ENCODE results near the gene QSER1. TPM values are rescaled to one million over a fixed set of nuclear protein-coding genes. Genes with fewer than 3 reads are reported as not detected.

The QSER1 gene
- polyA plus RNA-seq, 1 donor (not counting 4 experiments of a cell fraction or from before 2014, with no cell fraction given) = 14.7 TPM

- Histone ChIP-seq H2AFZ (ENCODE audit: control insufficient read depth, low read length) (no peak overlapping the region), H3K4me2 (ENCODE audit: control insufficient read depth, extremely low read depth, insufficient read depth, low read depth, low read length) (no peak overlapping the region), H3K4me3 (ENCODE audit: control insufficient read depth in 2 of 3, extremely low read depth in 1 of 3, insufficient read depth in 2 of 3, low read depth in 1 of 3, low read length in 3 of 3) (no peak overlapping the region), H3K27ac (ENCODE audit: control insufficient read depth, insufficient read depth, low read length) (no peak overlapping the region), H4K20me1 (ENCODE audit: control insufficient read depth, extremely low read depth, insufficient read depth, low read length) (no peaks in the 10 kb centered on the region), H3K27me3 (ENCODE audit: control insufficient read depth, extremely low read depth, insufficient read depth, low read length) (no peaks in the 10 kb centered on the region), H3K79me2 (ENCODE audit: control insufficient read depth, insufficient read depth, low read length) (peaks cover 81% of the 10 kb centered on the region), H3K9me3 (ENCODE audit: control insufficient read depth, low read depth, low read length) (no peaks in the 10 kb centered on the region), H3K36me3 (ENCODE audit: control insufficient read depth in 2 of 2, extremely low read depth in 1 of 2, insufficient read depth in 2 of 2, low read length in 2 of 2) (no peaks in the 10 kb centered on the region), H3K9me1 (ENCODE audit: control insufficient read depth, extremely low read depth, insufficient read depth, low read length) (no peaks in the 10 kb centered on the region), H3K9ac (ENCODE audit: control insufficient read depth, extremely low read depth, insufficient read depth, low read length) (no peak overlapping the region), H3K4me1 (ENCODE audit: control insufficient read depth, extremely low read depth, insufficient read depth, low read length) (no peaks in the 10 kb centered on the region)
- dilution Hi-C loops (cut with MboI; ENCODE audit: extremely low pct_ligation_motif_present, low sequenced_read_pairs) = no loop called here
- FAIRE-seq (no peak), DNase-seq (ENCODE audit: low read depth, low spot score) (no peak)
- TF ChIP-seq CTCF (optimal IDR thresholded peaks at IDR 0.05 in 1 of 3, IDR thresholded peaks at IDR 0.05 in 1 of 3, conservative IDR thresholded peaks at IDR 0.05 in 1 of 3; ENCODE audit: extremely low read depth in 1 of 3, insufficient read depth in 2 of 3, low read length in 3 of 3) (no peak), EZH2 (IDR thresholded peaks at IDR 0.05; ENCODE audit: low read length) (no peak)
These were observed 16.0 kb downstream of the QSER1 start for GRCh38 chr11:32908619-32909018.

- H3K79me2 ChIP-seq (ENCODE audit: control insufficient read depth, insufficient read depth, low read length) = peaks cover 70% of the 10 kb centered on the region
- no peaks in the 10 kb centered on the region for H3K36me3 ChIP-seq (ENCODE audit: control insufficient read depth in 2 of 2, extremely low read depth in 1 of 2, insufficient read depth in 2 of 2, low read length in 2 of 2)
- dilution Hi-C loops (cut with MboI; ENCODE audit: extremely low pct_ligation_motif_present, low sequenced_read_pairs) = no loop called here
- no peaks in the 10 kb centered on the region for H4K20me1 ChIP-seq (ENCODE audit: control insufficient read depth, extremely low read depth, insufficient read depth, low read length)
- H3K27ac ChIP-seq (ENCODE audit: control insufficient read depth, insufficient read depth, low read length) = no peak overlapping the region
- H3K4me3 ChIP-seq (ENCODE audit: control insufficient read depth in 2 of 3, extremely low read depth in 1 of 3, insufficient read depth in 2 of 3, low read depth in 1 of 3, low read length in 3 of 3) = no peak overlapping the region
- FAIRE-seq (no peak), DNase-seq (ENCODE audit: low read depth, low spot score) (no peak)
- no peaks in the 10 kb centered on the region for H3K9me3 ChIP-seq (ENCODE audit: control insufficient read depth, low read depth, low read length)
- no peak overlapping the region for H2AFZ ChIP-seq (ENCODE audit: control insufficient read depth, low read length)
- no peak overlapping the region for H3K9ac ChIP-seq (ENCODE audit: control insufficient read depth, extremely low read depth, insufficient read depth, low read length)
- H3K9me1 ChIP-seq (ENCODE audit: control insufficient read depth, extremely low read depth, insufficient read depth, low read length) = no peaks in the 10 kb centered on the region
- H3K27me3 ChIP-seq (ENCODE audit: control insufficient read depth, extremely low read depth, insufficient read depth, low read length) = no peaks in the 10 kb centered on the region
- H3K4me2 ChIP-seq (ENCODE audit: control insufficient read depth, extremely low read depth, insufficient read depth, low read depth, low read length) = no peak overlapping the region
- no peaks in the 10 kb centered on the region for H3K4me1 ChIP-seq (ENCODE audit: control insufficient read depth, extremely low read depth, insufficient read depth, low read length)
- TF ChIP-seq CTCF (optimal IDR thresholded peaks at IDR 0.05 in 1 of 3, IDR thresholded peaks at IDR 0.05 in 1 of 3, conservative IDR thresholded peaks at IDR 0.05 in 1 of 3; ENCODE audit: extremely low read depth in 1 of 3, insufficient read depth in 2 of 3, low read length in 3 of 3) (no peak), EZH2 (IDR thresholded peaks at IDR 0.05; ENCODE audit: low read length) (no peak)
These were observed 18.8 kb downstream of the QSER1 start for GRCh38 chr11:32911413-32911812.

Measured in keratinocyte (primary cell).